CD4-positive, alpha-beta T cell (primary cell): Measurements from ENCODE around the gene YJEFN3. TPM values are rescaled to one million over a fixed set of nuclear protein-coding genes. Genes with fewer than 3 reads are reported as not detected.

Source experiments
- ATAC-seq: fragments of 200-7000 bp; cut with Tn5 transposase; one replicate; pipeline ENCODE4 v1.10.0; 2022; ENCODE audit warnings: mild to moderate bottlenecking; ENCODE audit not compliant: poor library complexity
- CTCF ChIA-PET: fragments of 350-600 bp; sonication (Branson Sonifier 250); formaldehyde crosslinking; loops from one replicate; lab custom pipeline; 2021; ENCODE audit warnings: antibody characterized with exemption, inconsistent platforms; lab: Charles Lee
- POLR2A ChIA-PET: fragments of 350-600 bp; sonication (Branson Sonifier 250); formaldehyde crosslinking; loops from one replicate; lab custom pipeline; 2021; ENCODE audit warnings: antibody characterized with exemption, inconsistent platforms; lab: Charles Lee
- DNase-seq, 14 experiments: peaks; one replicate each; pipeline ENCODE4 v3.0.0-alpha.2; 2013 to 2020; ENCODE audit warnings: mixed read lengths in 2 of 14
- H3K27ac ChIP-seq, 2 donors: one replicate each; pipeline versions ENCODE4 v1.5.1 to v1.7.0; 2013; ENCODE audit warnings: low read length in 2 of 2, low read depth in 1 of 2, mild to moderate bottlenecking in 1 of 2
- H3K27me3 ChIP-seq, 2 experiments: 1 replicate in 1 of 2; 2 replicates in 1 of 2; pipeline versions ENCODE4 v1.6.1 to v1.7.0; 2013; ENCODE audit warnings: low read length in 2 of 2, control low read depth in 1 of 2, mild to moderate bottlenecking in 1 of 2, moderate library complexity in 1 of 2; ENCODE audit not compliant: insufficient read depth in 2 of 2, control insufficient read depth in 1 of 2
- H3K36me3 ChIP-seq: one replicate; pipeline ENCODE4 v1.6.1; 2013; ENCODE audit warnings: low read length, control low read depth; ENCODE audit not compliant: insufficient read depth
- H3K4me1 ChIP-seq: one replicate; pipeline ENCODE4 v1.6.1; 2013; ENCODE audit warnings: low read length, control low read depth; ENCODE audit not compliant: insufficient read depth
- H3K4me3 ChIP-seq: one replicate; pipeline ENCODE4 v1.5.1; 2013; ENCODE audit warnings: mild to moderate bottlenecking, low read length, moderate library complexity
- H3K9me3 ChIP-seq, 2 experiments: 1 replicate in 1 of 2; 2 replicates in 1 of 2; pipeline versions ENCODE4 v1.6.1 to v1.7.0; 2013; ENCODE audit warnings: low read length in 2 of 2, mild to moderate bottlenecking in 2 of 2, control low read depth in 1 of 2, moderate library complexity in 1 of 2; ENCODE audit not compliant: control insufficient read depth in 1 of 2, insufficient read depth in 1 of 2
- H3K27ac Mint-ChIP-seq: one replicate; pipeline ENCODE4 v1.8.0; 2020; ENCODE audit warnings: mixed read lengths
- H3K27me3 Mint-ChIP-seq: one replicate; pipeline ENCODE4 v1.8.0; 2021; ENCODE audit warnings: mixed read lengths
- H3K36me3 Mint-ChIP-seq: one replicate; pipeline ENCODE4 v1.8.0; 2021; ENCODE audit warnings: low read depth, mixed read lengths
- H3K4me1 Mint-ChIP-seq: one replicate; pipeline ENCODE4 v1.8.0; 2021; ENCODE audit warnings: low read depth, mixed read lengths
- H3K4me3 Mint-ChIP-seq: one replicate; pipeline ENCODE4 v1.8.0; 2020; ENCODE audit warnings: mild to moderate bottlenecking, mixed read lengths
- H3K9me3 Mint-ChIP-seq: one replicate; pipeline ENCODE4 v1.8.0; 2020; ENCODE audit warnings: mixed read lengths
- CTCF ChIP-seq: fragments of 200-600 bp; IDR thresholded peaks from one replicate; pipeline ENCODE4 v1.8.0; 2022; ENCODE audit warnings: antibody characterized with exemption, mild to moderate bottlenecking
- intact Hi-C, 2 experiments: fragments of 100-400 bp; cut with DNase I in 1 of 2; cut with micrococcal nuclease in 1 of 2; formaldehyde crosslinking; loops; one replicate each; pipeline versions ENCODE4 v1.15.1 to v1.9.0; 2023 to 2025; cut with DNase I, micrococcal nuclease
- total RNA-seq, 174 experiments: library from RNA in 2 of 174; stranded (reverse) in 2 of 174; gene quantifications; one replicate each; pipeline ENCODE4 v1.2.3 and lab custom pipeline; 2021 to 2026

YJEFN3 gene
- total RNA-seq, 2 experiments from 2014 or later: 3.7 to 4.4 TPM

DNA sequence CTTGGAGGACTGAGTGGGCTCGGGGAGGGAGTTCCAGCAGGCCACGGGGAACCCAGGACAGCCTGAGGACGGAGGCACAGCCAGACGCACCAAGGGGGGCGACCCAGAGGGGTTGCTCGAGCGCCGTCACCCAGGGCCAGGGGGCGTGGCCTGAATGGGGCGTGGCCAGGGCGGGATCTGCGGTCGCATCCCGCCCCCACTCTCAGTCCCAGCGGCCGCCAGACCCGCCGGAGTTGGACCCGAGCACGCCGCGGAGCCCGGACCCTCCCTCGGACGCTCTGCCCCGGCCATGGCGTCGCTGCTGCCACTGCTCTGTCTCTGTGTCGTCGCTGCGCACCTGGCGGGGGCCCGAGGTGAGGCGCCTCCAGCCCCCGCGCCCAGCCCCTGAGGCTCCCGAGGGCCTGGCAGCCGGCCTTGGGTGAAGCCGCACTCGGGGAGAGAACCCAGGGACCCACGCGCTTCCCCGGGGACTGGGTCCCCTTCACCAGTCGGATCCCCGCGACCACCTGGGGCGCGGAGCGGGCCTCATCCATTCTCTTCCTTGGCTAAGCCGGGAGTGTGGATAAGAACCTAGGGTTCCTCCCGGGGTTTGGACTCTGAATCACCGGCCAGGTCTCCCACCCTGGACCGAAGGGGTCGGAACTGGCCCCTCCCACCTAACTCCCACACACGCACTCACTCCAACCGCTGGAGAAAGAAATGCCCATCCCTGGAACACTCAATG lies 9.5 kb downstream of the YJEFN3 start, which contains the start of gene CILP2:
CILP2 (plus strand) TSS at position 205 of the 724 bp plus-strand sequence; CDS start at position 290, 85 bp downstream.
- no peaks in the 10 kb centered on the region for H3K27me3 ChIP-seq
- Mint-ChIP-seq H3K27me3 (no peaks in the 10 kb centered on the region), H3K9me3 (no peaks in the 10 kb centered on the region), H3K27ac (peak within 1 kb of the TSS; percentile 51), H3K36me3 (no peaks in the 10 kb centered on the region), H3K4me1 (peaks cover 41% of the 10 kb centered on the region), H3K4me3 (peak within 1 kb of the TSS; percentile 71)
- CTCF ChIA-PET: interaction anchor here (1.0 kb wide), 1 partner anchor 105 kb away, joined by 4 read pairs; the partner anchor contains the start of gene GMIP
- H3K9me3 ChIP-seq: peaks cover 0 to 11% of the 10 kb centered on the region in 2 experiments
- peak; percentile 5 for ATAC-seq
- DNase-seq: peak in 8 of 14 experiments; percentile 36 to 68 (median 42)
- H3K36me3 ChIP-seq: no peaks in the 10 kb centered on the region
- no peak within 1 kb of the TSS for H3K27ac ChIP-seq
- H3K4me3 ChIP-seq: peak within 1 kb of the TSS; percentile 25
- no peak for TF ChIP-seq CTCF
- intact Hi-C loops: loop anchor here in 1 of 2 experiments (5.0 kb wide), 2 partner anchors 54 to 199 kb away; no protein-coding TSS in a partner anchor
- POLR2A ChIA-PET: interaction anchor here (0.7 to 1.3 kb wide), 4 partner anchors 10 to 283 kb away, joined by 3 to 7 read pairs (median 3); partner anchors contain the start of genes ZNF101, ZNF14 and ZNF506
- H3K4me1 ChIP-seq: peaks cover 47% of the 10 kb centered on the region

- no peaks in the 10 kb centered on the region for H3K27me3 ChIP-seq
- peaks cover 39% of the 10 kb centered on the region for H3K4me1 Mint-ChIP-seq
- peak overlapping the region; percentile 70 for H3K4me3 Mint-ChIP-seq
- peaks cover 47% of the 10 kb centered on the region for H3K4me1 ChIP-seq
- H3K27ac Mint-ChIP-seq: peak overlapping the region; percentile 10
- H3K36me3 Mint-ChIP-seq: no peaks in the 10 kb centered on the region
- H3K27me3 Mint-ChIP-seq: no peaks in the 10 kb centered on the region
- TF ChIP-seq CTCF: no peak
- peak overlapping the region; percentile 25 for H3K4me3 ChIP-seq
- no peak for ATAC-seq
- POLR2A ChIA-PET: interaction anchor here (0.7 to 1.3 kb wide), 6 partner anchors 10 to 283 kb away, joined by 3 to 7 read pairs (median 3); partner anchors contain the start of genes ATP13A1, ZNF101, ZNF14 and ZNF506
- no peak overlapping the region for H3K27ac ChIP-seq
- H3K9me3 ChIP-seq: peaks cover 0 to 11% of the 10 kb centered on the region in 2 experiments
- intact Hi-C loops: loop anchor here in 1 of 2 experiments (5.0 kb wide), 2 partner anchors 54 to 199 kb away; no protein-coding TSS in a partner anchor
- DNase-seq: peak in 2 of 14 experiments; percentile 29 to 52
- H3K36me3 ChIP-seq: no peaks in the 10 kb centered on the region
- H3K9me3 Mint-ChIP-seq: no peaks in the 10 kb centered on the region
- CTCF ChIA-PET: interaction anchor here (1.0 to 1.1 kb wide), 2 partner anchors 16 to 105 kb away, joined by 3 to 4 read pairs; partner anchors contain the start of gene GMIP
These were observed 10.1 kb downstream of the YJEFN3 start for GRCh38 chr19:19538785-19539166.

DNA sequence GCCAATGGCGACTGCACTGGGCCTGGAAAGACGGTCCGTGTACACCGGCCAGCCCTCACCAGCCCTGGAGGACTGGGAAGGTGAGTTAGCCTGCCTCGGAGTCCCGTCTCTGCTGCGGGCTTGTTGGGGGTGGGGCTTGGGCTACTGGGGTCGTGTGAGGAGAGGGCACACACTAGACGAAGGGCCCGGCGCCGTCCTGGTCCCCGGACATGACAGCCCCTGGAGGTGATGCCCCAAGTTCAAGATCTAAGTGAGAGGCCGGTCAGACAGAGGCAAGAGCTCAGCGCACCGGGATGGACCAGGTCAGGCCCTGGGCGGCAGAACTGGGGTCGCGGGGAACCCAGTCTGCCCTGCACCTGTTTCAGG lies 11.0 kb downstream of the YJEFN3 start:
- CTCF ChIA-PET: interaction anchor here (1.1 kb wide), 1 partner anchor 15 kb away, joined by 3 read pairs; no protein-coding TSS in a partner anchor
- H3K4me1 Mint-ChIP-seq: peaks cover 33% of the 10 kb centered on the region
- DNase-seq (peak in 2 of 14 experiments; percentile 38 to 56), ATAC-seq (no peak)
- TF ChIP-seq CTCF: no peak
- H3K27me3 Mint-ChIP-seq: no peaks in the 10 kb centered on the region
- Histone ChIP-seq H3K9me3 (peaks cover 0 to 11% of the 10 kb centered on the region in 2 experiments), H3K4me3 (no peak overlapping the region), H3K27ac (no peak overlapping the region), H3K27me3 (no peaks in the 10 kb centered on the region), H3K4me1 (peaks cover 47% of the 10 kb centered on the region), H3K36me3 (no peaks in the 10 kb centered on the region)
- POLR2A ChIA-PET: interaction anchor here (0.8 to 1.0 kb wide), 2 partner anchors 88 to 124 kb away, joined by 3 to 4 read pairs; partner anchors contain the start of gene ATP13A1
- intact Hi-C loops: loop anchor here in 1 of 2 experiments (5.0 kb wide), 2 partner anchors 53 to 198 kb away; no protein-coding TSS in a partner anchor
- no peaks in the 10 kb centered on the region for H3K36me3 Mint-ChIP-seq
- no peak overlapping the region for H3K27ac Mint-ChIP-seq
- peak overlapping the region; percentile 70 for H3K4me3 Mint-ChIP-seq
- H3K9me3 Mint-ChIP-seq: no peaks in the 10 kb centered on the region
